Activated T-cell treated with anti-CD3 and anti-CD28 coated beads, Interleukin-2, amount 50 U/mL, for 48 hours (primary cell): ENCODE results near the gene PSMC5.
"Not testable (repeated sequence)": the region's sequence is repeated elsewhere in the genome, so short reads cannot be mapped to it uniquely, and the experiment has no call there.

Experiments used
- DNase-seq, 2 experiments: peaks; one replicate each; pipeline ENCODE4 v3.0.0-alpha.2; 2020

PSMC5 gene

DNA sequence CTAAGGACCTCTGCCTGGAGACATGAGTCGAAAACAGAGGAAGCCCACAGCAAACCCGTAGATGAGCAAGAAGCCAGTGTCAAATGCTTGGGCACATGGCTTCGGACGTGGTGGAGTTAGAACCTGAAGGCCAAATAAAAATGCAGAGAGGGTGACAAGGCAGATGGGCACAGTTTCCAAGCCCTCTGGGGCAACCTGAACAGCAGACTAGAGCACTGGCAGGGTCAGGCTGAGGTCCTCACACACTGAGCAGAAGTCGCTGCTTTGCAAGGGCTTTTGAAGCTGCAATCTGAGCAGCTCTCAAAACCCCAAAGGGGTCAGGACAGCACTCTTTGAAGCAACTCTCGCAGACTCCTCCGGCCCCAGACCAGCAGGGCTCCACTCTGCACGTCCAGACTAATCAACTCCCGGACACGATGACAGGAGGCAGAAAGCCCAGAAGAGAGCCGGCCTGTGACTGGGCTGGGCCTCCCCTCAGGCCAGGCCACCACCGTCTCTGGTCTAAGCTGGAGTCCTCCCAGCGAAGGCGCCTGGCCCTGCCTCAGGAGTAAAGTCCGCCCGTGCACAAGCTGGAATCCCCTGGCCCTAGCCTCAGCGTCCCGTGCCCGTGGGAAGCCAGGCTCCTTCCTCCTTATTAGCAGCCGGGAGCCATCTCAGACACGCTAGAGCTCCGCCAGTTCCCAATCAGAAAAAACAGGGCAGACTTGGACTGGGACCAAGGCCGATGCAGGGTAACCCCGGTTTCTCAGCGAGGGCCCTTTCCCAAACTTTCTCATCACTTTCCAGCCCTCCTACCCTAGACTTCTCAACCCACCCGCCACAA, 14.3 kb downstream of the PSMC5 start:
- DNase-seq, result peak in 1 of 2 experiments; percentile 48

DNA sequence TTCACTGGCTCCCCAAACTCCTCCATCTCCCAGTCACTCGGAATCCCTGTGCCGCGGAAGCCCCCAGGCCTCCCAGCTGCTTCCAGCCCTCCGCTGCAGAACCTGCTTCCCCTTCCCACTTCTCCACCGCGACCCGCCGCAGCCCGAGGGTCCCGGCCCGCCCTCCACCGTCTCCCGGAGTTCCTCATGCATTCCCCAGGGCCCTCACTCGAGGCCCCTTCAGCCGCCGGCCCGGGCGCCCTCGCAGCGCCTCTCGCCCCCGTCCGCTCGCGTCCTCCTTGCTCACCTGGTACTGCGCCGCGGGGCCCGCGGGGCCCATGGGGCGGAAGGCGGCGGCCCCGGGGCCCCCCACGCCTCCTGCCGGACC, 14.9 kb downstream of the PSMC5 start:
- no peak for DNase-seq

DNA sequence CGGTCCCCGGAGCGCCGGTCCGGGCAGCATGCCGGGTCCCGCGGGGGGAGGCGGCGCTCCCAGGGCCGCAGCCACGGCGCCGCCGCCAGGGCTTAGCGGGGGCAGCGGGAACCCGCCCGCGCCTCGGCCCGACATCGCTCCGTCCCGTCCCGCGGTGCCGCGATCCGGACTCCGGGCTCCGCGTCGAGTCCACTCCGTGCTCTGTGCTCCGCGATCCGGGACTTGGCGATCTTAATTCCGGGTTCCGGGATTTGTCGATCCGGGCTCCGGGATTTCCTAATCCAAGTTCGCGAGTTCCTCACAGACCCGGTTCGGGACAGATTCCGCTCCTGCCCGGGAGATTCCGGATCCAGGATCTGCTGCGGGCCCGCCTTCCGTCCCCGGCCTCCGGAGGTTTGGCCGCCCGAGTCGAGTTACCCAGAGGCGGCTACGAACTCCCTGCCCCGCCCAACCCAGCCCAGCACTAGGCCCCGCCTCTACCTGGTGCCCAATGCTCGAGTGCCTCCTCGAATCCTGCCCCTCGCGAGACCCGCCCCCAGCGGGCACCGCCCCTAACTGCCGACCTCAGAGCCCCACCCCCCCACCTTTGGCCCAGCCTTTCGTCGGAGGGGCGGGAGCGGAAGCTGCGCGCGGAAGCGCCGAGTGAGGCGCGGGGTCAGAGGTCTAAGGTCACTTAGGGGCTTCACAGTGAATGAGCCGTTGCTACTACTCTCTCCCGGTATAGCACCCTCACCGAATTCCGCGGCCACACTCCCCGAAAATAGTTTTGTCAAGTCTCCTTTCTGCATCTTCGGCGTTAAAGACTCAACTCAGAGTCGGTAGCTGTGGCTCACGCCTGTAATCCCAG, 15.5 kb downstream of the PSMC5 start, which contains the start of gene SMARCD2:
TSS of gene SMARCD2 (minus strand) at position 146 of the 847 bp plus-strand sequence. CDS start at position 135, 11 bp downstream.
- DNase-seq, result peak; percentile 99

DNA sequence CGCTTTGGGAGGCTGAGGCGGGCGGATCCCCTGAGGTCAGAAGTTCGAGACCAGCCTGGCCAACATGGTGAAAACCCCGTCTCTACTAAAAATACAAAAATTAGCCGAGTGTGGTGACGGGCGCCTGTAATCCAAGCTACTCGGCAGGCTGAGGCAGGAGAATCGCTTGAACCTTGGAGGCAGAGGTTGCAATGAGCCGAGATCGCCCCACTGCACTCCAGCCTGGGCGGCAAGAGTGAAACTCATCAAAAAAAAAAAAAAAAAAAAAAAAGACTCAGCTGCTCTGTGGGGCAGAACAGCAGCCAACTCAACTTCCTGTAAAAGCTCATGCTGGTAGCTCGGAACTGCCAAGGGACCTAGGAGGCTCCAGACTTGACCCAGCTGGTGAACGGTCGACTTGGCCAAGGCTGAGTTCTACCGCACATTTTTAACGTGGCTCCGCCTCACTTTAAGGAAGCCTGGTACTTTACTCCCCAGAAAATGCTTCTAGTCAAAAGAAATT, 16.2 kb downstream of the PSMC5 start:
- DNase-seq, result not testable (repeated sequence)

DNA sequence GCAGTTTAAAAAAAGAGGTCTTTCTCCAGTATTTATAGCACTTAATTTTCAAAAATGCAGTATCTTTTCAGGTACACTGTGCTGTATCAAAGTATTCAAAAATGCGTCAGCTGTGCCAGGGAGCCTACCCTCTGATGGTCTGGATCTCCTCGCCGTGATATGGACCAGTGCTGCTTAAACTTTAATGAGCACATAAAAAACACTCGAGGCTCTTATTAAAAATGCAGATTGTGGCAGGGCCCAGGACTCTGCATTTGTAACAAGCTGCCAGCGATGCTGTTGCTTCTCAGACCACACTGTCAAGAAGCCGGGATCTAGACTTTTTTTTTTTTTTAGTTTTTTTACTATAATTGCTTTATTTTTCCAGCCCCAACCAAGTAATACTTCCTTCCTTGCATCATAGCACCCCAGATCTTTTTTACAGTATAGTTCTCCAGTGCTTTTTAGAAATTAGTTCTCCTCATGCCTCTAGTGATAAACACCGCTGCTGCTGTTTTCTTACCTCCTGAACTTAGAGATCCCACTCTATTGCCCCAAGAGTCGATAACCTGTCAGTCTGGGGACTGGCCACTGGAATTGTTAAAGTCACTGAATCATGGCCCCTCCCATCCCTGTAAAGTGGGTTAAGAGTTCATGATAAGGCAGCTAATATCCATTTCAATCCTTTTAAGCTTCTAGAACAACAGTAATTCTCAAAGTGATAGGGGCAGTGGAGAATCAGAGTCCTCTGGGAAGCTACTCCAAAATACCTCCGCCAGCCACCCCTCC, 16.9 kb downstream of the PSMC5 start:
- no peak for DNase-seq

DNA sequence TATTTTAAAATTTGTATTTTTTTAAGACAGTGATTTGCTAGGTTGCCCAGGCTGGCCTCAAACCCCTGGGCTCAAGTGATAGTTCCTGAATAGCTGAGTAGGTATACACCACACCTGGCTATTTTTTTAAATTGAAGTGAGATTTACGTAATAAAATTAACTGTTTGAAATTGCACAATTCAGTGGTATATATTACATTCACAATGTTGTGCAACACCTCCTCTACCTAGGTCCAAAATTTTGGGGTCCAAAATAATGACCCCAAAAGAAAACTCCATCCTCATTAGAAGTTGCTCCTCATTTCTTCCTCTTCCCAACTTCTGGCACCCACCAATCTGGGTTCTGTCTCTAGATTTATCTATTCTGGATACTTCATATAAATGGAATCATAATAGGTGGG, 18.3 kb downstream of the PSMC5 start:
- no peak for DNase-seq

DNA sequence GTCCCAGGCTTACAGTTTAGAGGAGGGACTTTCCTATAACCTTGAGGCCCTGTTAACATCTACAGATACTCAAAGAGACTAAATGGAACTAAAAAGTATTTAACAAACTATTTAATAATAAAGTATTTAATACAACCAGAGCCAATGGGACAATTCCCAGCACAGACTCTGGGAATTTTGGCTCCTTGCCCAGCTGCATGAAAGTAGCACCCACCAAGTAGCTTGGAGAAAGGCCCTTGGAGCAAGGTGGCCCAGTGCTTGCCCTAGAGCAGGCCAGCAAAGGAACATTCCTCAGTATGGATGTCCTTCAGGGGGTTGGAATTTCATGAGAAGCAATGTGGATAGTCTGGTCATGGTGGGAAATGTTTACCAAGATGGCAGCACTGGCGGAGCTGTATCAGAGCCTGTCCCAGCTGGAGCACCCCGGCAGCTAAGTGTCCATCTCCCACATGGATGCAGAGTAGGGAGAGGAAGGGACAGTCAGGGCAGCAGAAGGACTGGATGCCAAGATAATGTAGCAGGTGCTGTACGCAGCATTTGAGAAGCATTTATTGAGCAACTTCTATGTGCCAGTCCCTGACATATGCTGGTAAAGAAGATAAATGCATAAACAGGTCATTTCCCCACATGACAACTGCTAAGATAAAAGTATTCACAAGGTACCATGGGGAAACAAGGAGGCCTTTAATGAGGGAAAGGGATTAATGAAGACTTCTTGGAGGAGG, 20.5 kb downstream of the PSMC5 start:
- DNase-seq, result no peak

DNA sequence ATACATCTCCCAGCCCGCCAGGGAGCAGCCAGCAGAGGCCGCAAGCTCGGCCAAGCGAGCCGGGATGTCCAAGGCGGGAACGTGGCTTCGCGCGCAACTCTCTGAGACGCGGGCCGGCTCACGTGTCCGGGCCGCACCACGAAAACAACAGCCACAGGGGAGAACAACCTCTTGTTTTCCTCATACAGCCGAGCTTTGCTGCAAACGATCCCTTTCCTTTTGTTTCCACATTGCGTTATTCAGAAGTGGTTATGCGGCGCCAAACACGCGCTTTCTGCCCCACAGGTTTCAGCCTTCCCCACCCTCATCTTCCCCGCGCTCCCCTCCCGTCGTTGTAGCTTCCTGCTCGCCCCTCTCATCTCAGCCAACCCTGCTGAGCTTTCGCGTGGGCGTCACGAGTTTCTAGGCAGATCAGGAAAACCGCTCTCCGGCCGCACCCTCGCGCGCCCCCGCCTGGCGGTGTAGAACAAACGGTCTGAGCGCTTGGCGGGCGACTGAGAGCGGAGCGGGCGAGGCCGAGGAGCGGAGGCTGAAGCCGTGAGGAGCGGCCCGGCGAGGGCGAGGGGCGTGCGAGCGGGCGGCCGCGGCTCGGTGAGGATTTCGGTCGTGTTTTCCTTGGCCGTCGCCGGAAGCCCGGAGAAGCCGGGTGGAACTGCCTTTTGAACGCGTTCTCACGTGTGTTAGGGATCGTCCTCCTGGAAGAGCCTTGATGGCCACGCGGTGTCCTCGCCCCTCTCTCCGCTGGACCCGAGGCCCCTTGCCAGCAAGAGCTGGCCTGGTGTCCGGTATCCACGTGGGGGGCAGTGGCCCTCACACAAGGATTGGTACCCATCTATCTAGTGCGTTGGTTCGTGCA, 21.8 kb downstream of the PSMC5 start:
- DNase-seq, result peak; percentile 96 to 99

DNA sequence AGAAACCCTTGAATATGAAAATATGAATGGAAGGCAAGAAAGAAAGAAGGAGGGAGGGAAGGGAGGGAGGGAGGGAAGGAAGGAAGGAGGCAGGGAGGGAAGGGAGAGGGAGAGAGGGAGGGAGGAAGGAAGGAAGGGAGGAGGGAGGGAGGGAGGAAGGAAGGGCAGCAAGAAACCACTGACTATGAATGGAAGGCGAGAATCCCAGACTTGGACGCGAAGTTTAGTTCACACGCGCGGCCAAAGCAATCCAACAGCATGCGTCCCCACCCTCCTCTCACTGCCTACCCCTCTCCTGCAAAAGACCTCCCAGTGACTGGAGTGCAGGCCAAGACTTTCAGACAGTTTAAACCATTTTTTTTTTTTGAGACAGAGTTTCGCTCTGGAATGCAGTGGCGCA, 23.2 kb downstream of the PSMC5 start:
- DNase-seq, result no peak

DNA sequence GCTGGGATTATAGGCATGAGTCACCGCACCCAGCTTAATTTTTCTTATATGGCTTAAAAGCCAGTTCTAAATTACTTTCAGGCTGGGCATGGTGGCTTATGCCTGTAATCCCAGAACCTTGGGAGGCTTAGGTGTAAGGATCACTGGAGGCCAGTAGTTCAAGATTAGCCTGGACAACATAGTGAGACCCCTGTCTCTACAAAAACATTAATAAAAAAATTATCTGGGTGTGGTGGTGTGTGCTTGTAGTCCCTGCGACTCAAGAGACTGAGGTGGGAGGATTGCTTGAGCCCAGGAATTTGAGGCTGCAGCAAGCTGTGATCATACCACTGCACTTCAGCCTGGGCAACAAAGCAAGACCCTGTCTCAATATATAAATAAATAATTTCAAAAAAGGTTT, 26.0 kb downstream of the PSMC5 start:
- no peak for DNase-seq

DNA sequence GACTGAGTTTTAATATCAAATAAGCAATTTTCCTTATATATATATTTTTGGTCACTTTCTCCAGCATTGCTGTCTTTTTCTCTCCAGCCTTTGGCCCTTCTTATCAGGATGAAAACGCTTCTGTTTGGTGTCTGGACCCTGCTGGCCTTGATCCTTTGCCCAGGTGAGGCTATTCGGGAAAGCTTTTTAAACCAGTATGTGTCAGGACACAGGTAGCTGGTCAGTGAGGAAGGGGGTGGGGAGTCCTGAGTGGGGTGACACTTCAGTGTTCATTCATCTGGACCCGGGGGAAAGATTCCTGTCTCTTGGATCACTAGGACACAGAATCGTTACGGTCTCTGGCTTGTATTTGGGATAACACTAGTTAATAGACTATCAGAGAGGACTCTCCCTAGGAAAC, 27.5 kb downstream of the PSMC5 start:
- no peak for DNase-seq

DNA sequence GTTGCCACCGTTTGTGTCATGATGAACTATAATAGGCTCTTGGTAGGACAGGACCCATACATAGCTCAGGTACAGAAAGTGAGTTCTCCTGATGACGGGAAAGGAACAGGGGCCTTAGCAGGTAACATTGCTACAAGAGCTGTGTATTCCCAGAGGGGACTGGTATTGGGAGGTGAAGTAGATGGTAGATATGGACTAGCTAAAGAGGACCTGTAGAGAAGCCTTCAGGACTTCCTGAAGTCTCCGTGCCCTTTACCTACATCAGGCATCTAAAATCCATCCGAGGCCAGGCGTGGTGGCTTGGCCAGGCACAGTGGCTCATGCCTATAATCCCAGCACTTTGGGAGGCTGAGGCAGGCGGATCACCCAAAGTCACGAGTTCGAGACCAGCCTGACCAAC, 28.0 kb downstream of the PSMC5 start:
- no peak for DNase-seq

DNA sequence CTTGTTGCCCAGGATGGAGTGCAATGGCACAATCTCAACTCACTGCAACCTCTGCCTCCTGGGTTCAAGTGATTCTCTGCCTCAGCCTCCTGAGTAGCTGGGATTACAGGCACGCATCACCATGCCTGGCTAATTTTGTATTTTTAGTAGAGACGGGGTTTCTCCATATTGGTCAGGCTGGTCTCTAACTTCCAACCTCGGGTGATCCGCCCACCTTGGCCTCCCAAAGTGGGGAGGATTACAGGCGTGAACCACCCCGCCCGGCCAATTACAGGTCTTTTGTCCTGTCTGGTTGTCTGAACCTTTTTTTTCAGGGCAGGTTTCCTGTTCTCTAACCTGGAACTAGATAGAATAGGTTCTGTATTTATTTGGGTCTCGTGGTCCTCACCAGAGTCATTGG, 29.2 kb downstream of the PSMC5 start:
- DNase-seq, result not testable (repeated sequence)

DNA sequence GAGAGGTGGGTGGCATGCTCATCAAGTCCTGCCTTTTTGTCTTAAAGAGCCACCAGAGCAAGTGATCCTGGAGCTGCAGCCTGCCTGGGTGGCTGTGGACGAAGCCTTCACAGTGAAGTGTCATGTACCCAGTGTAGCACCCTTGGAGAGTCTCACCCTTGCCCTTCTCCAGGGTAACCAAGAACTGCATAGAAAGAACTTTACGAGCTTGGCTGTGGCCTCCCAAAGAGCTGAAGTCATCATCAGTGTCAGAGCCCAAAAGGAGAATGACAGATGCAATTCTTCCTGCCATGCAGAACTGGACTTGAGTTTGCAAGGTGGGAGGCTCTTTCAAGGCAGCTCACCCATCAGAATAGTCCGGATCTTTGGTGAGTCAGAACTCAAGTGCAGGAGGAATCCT, 32.0 kb downstream of the PSMC5 start:
- no peak for DNase-seq

DNA sequence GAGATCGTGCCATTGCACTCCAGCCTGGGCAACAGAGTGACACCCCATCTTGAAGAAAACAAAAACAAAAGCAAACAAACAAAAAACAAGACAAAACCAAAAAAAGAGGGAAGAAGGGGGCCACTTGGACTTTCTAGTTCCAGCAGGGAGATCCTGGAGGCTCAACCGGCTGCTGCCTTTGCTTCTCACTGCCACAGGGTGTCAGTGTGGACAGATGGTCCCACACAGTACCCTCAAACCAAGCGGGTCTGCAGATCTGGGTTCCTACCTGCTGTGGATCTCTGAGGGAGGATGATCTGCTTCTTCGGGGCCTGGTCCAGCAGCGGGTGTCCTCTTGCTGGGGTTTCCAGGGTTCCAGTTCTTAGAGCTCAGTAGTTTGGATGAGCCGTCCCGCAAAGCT, 39.4 kb downstream of the PSMC5 start:
- DNase-seq, result not testable (repeated sequence)

DNA sequence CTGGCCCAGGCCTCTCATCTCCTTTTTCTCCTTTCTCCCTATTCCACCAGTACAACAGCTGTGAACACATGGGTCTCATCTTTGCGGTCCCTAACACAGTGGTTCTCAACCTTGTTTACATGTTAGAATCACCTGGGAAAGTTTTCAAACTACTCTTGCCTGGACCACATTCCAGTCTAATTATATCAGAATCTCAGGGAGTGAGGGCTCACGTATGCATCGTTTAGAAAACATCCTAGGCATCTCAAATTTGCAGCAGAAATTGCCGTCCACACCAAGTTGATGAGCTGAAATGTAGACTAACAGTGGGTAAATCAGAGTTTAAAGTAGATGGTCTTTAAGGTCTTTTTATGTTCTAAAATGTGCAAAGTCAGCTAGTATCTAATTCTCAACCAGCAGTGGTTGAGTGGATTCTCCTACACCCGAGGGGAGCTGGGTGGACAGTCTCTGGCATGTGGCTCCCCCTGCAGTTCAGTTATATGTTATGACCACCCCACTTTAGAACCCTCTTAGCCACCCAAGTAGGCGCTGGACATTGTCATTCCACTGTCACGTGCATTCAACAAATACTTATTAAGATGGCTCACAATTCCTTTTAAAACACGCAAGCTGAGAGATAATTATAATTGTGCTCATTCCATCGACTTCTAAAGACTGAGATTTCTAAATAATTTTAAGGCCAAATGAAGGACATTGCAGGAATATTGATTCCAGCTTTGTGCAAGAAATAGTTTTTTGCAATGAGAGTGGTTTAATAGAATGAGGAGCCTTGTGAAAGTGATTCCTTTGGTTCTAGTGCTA, 42.5 kb downstream of the PSMC5 start:
- not testable (repeated sequence) for DNase-seq

DNA sequence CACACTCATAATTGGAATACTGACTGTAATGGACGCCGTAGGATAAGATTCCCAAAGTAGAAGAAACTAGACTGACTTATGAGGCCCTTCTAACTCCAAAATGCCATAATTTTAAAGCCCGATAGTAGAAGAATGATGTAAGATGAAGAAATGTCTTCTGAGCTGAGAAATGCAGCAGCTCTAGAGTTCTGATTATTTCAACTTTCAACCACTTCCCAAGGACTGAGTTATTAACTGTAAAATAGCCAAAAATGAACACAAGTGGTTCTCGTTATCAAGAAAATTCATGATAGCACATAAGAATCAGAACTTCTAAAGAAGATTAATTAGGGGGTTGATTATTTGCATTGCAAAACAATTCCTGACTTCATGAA, 43.0 kb downstream of the PSMC5 start:
- not testable (repeated sequence) for DNase-seq

DNA sequence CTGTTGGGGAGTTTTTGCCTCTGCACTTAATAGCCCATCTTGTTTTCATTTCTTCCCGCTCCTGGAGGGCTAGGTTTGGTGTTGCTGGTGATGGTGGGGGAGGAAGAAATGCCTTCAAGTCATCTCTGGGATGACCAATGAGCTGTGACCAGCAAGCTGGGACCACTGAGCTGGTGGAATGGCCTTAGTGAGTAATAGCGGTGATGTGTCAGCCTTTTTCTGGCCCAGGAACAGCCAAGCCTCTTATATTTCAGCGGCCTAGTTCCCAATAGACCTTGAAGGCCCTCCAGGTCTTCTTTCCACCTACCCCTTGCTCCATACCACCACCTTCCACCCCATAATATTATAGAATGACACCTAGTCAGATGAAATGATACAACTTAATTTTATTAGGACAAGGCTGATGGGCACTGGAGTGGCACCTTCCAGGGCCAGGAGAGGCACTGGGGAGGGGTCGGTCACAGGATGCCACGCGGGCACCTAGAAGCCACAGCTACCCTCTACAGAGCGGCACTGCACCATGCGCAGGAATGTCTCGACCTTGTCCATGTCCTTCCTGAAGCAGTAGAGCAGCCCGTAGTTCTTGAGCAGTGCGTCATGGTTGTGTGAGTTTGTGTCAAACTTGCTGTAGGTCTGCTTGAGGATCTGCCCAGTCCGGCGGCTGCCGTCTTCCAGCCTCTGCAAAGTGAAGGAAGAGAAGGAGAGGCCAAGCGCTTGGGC, 44.6 kb downstream of the PSMC5 start:
- not testable (repeated sequence) for DNase-seq

DNA sequence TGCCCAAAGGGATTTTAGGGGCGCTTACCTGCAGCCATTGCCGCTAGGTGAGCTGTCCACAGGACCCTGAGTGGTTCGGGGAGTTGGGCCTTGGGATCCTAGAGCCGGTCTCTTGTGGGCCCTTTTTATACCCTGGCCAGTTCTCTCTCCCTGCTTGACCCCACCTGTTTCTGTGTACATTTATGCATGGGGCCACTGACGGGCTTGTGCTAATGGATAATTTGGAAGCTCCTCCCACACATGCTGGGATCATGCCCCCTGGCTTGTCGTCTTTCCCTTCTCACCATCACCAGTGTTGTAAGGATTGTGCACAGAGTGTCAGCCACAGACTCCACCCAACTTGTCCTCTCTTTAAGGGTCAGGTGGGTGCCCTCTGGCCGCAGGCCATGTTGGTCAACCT, 46.3 kb downstream of the PSMC5 start, which contains the start of gene CSH2:
TSS of gene CSH2 (minus strand) at position 101 of the 400 bp plus-strand sequence. CDS start at position 38, 63 bp downstream.
- DNase-seq, result not testable (repeated sequence)
